Upper lobe of left lung (tissue), 6 donors: ENCODE data around the gene EBF3. TPM values are rescaled to one million over a fixed set of nuclear protein-coding genes. Genes with fewer than 3 reads are reported as not detected.

Experiments
- ATAC-seq, 2 donors: fragments of 200-7000 bp; cut with Tn5 transposase; one replicate each; pipeline ENCODE4 v1.9.1; 2022; ENCODE audit warnings: mild to moderate bottlenecking in 2 of 2, moderate library complexity in 2 of 2; ENCODE audit not compliant: low FRiP score in 2 of 2
- DNase-seq, 2 donors: peaks; one replicate each; pipeline ENCODE4 v3.0.0-alpha.2; 2019 to 2020
- H3K27ac ChIP-seq, 4 donors: fragments of 200-600 bp; sonication (generic); one replicate each; pipeline ENCODE4 v1.5.1; 2016 to 2019
- H3K27me3 ChIP-seq, 4 donors: fragments of 200-600 bp; sonication (generic); one replicate each; pipeline ENCODE4 v1.5.1; 2017 to 2019
- H3K36me3 ChIP-seq, 4 donors: fragments of 200-600 bp; sonication (generic); one replicate each; pipeline ENCODE4 v1.5.1; 2016 to 2019
- H3K4me1 ChIP-seq, 4 donors: fragments of 200-600 bp; sonication (generic); one replicate each; pipeline ENCODE4 v1.5.1; 2018 to 2019
- H3K4me3 ChIP-seq, 4 donors: fragments of 200-600 bp; sonication (generic); one replicate each; pipeline ENCODE4 v1.5.1; 2017 to 2019; ENCODE audit warnings: mild to moderate bottlenecking in 2 of 4, moderate library complexity in 1 of 4
- H3K9me3 ChIP-seq, 4 donors: fragments of 200-600 bp; sonication (generic); one replicate each; pipeline ENCODE4 v1.5.1; 2018 to 2019
- EP300 ChIP-seq, 4 donors: sonication (generic); formaldehyde crosslinking; IDR thresholded peaks; one replicate each; pipeline ENCODE4 v1.5.1; 2017; ENCODE audit warnings: antibody characterized with exemption in 4 of 4, control low read depth in 2 of 4
- POLR2A ChIP-seq, 4 donors: fragments of 450-650 bp; IDR thresholded peaks; one replicate each; pipeline ENCODE4 v1.5.1; 2016 to 2017; ENCODE audit warnings: antibody characterized with exemption in 4 of 4, mild to moderate bottlenecking in 2 of 4
- POLR2AphosphoS5 ChIP-seq, 2 donors: sonication (generic); formaldehyde crosslinking; IDR thresholded peaks; one replicate each; pipeline ENCODE4 v1.5.1; 2017; ENCODE audit warnings: antibody characterized with exemption in 2 of 2
- WGBS, 2 donors: methylation state at CpG; one replicate each; pipeline ENCODE4 v1.1.5; 2017 to 2018; 5-methylcytosine and 5-hydroxymethylcytosine counted together
- total RNA-seq, 6 donors: library from RNA; depleted of rRNA in 4 of 6; stranded (reverse); fragments of >200 nt in 4 of 6; gene quantifications; one replicate each; pipeline versions ENCODE4 v1.1.0 to v1.2.1, GENCODE V29; 2016 to 2021
- TF ChIP-seq, protein P1 (sequence below), 6 experiments: fragments of 450-650 bp in 4 of 6; fragments of 200-600 bp in 2 of 6; sonication (generic) in 2 of 6; IDR thresholded peaks; one replicate each; pipeline ENCODE4 v1.5.1; 2016 to 2019; ENCODE audit warnings: antibody characterized with exemption in 6 of 6
- donor health status: DM: no; HTN: no; CAD: no; lungs with moderate emphysema.
- donor health status: DM: no; HTN: yes; CAD: no; lungs with severe emphysema.

Gene EBF3
- total RNA-seq, 6 donors from 2014 or later: 0.06 to 0.51 TPM; not detected in 4

DNA sequence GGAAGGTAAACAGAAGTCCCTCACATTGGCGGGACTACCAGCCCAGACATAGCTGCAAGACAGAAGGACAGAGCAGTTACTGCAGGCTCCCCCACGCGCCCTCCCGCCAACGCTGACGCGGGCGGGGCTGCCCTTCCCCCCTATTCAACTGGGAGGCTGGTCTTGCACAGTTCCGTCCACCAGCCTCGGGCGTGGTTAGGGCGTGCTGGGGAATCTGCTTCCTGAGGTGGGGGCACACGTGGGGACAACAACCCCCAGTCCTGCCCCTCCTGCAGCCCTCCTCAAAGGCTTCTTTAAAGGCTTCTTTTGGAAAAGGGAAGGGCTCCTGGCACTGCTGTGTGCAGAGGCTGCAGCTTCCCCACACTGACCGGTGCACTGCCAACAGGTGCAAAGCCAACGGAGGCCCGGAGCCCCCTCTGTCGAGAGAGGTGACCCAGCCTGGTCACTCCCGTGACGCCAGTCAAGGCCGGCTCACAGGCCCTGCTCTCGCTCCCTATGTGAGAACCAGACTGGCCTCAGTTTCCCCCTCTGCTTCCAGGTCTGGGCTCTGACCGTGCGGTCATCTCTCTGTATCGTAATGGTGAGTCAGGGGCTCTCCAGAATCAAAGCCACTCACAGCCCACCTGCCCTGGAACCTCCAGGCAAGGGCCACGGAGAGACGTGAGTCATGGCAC, 126.0 kb downstream of the EBF3 start:
- 82 to 93% methylated on average over 11 to 26 of the region's 26 CpGs for WGBS, 2 donors
- ATAC-seq: peak; percentile 4 to 19

DNA sequence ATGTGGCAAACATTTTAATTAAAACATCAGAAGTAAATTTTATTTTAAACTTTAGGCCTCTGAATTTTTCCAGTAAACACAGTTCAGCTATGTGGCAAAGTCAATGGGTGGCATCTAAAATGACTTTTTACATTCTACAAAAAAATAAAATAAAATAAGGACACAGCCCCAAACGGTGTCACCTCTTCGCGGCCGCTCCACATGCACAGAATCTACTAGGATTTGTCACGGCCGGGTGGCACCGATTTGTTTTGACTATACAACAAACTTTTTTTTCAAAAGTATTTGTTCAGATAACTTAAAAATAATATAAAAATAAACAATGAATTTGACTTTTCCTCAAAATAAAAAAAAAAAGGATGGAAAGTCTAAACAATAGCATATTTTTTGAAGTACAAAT, 127.8 kb downstream of the EBF3 start:
- DNase-seq (no peak), ATAC-seq (no peak)
- H3K27me3 ChIP-seq: no peaks in the 10 kb centered on the region
- H3K27ac ChIP-seq: no peak overlapping the region
- no peak overlapping the region for H3K4me3 ChIP-seq
- WGBS, 2 donors: 93% methylated on average over 7 of the region's 7 CpGs
- H3K9me3 ChIP-seq: no peaks in the 10 kb centered on the region
- H3K4me1 ChIP-seq: no peaks in the 10 kb centered on the region
- TF ChIP-seq POLR2AphosphoS5 (IDR thresholded peaks at IDR 0.05): no peak
- H3K36me3 ChIP-seq: no peaks in the 10 kb centered on the region

More for the DNA sequence above, 126.0 kb downstream of the EBF3 start:
- Histone ChIP-seq H3K9me3 (no peaks in the 10 kb centered on the region), H3K27ac (no peak overlapping the region), H3K4me3 (no peak overlapping the region), H3K36me3 (no peaks in the 10 kb centered on the region), H3K4me1 (no peaks in the 10 kb centered on the region), H3K27me3 (no peaks in the 10 kb centered on the region)
- peak in 1 of 2 donors; percentile 53 for DNase-seq
- TF ChIP-seq EP300 (IDR thresholded peaks at IDR 0.05) (no peak), POLR2AphosphoS5 (IDR thresholded peaks at IDR 0.05) (no peak), POLR2A (IDR thresholded peaks at IDR 0.05) (no peak)
- TF ChIP-seq, protein P1, sequence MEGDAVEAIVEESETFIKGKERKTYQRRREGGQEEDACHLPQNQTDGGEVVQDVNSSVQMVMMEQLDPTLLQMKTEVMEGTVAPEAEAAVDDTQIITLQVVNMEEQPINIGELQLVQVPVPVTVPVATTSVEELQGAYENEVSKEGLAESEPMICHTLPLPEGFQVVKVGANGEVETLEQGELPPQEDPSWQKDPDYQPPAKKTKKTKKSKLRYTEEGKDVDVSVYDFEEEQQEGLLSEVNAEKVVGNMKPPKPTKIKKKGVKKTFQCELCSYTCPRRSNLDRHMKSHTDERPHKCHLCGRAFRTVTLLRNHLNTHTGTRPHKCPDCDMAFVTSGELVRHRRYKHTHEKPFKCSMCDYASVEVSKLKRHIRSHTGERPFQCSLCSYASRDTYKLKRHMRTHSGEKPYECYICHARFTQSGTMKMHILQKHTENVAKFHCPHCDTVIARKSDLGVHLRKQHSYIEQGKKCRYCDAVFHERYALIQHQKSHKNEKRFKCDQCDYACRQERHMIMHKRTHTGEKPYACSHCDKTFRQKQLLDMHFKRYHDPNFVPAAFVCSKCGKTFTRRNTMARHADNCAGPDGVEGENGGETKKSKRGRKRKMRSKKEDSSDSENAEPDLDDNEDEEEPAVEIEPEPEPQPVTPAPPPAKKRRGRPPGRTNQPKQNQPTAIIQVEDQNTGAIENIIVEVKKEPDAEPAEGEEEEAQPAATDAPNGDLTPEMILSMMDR (IDR thresholded peaks at IDR 0.05): no peak

DNA sequence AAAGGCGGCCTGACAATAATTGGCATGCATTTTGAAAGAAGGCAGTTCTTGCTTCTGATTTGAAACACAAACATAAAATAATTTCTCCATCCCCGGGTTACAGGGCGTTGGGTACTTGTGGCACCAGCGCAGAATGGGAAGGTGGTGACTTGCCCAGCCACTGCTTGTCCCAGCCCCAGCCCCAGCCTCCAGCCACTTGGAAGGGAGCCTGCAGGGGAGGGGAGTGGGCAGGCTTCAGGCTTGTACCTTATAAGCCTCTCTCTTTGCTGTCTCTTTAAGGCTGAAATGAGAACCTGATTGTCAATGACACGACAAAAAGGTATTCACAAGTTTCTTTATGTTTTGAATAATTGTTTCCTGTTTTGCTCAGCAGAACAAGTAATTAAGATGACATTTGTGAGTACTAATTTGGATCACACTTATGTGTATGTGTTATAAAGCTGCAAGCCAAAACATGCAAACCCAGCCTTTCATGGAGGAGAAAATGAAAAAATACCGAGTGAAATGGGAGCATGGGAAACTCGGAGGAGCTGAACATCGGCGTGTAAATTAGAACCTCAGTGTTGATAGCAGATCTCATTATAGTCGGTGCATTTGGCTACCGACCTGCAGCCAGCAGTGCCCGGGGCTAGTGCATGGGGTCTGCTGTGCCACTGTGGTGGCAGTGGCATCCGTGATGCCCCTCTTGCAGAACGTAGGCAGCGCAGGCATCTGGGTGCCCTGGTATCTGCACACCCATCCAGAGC, 129.9 kb downstream of the EBF3 start:
- H3K36me3 ChIP-seq: no peaks in the 10 kb centered on the region
- WGBS, 2 donors: 75 to 77% methylated on average over 13 to 15 of the region's 15 CpGs
- TF ChIP-seq, protein P1 (IDR thresholded peaks at IDR 0.05): no peak
- TF ChIP-seq POLR2A (IDR thresholded peaks at IDR 0.05) (no peak), EP300 (IDR thresholded peaks at IDR 0.05) (no peak), POLR2AphosphoS5 (IDR thresholded peaks at IDR 0.05) (no peak)

DNA sequence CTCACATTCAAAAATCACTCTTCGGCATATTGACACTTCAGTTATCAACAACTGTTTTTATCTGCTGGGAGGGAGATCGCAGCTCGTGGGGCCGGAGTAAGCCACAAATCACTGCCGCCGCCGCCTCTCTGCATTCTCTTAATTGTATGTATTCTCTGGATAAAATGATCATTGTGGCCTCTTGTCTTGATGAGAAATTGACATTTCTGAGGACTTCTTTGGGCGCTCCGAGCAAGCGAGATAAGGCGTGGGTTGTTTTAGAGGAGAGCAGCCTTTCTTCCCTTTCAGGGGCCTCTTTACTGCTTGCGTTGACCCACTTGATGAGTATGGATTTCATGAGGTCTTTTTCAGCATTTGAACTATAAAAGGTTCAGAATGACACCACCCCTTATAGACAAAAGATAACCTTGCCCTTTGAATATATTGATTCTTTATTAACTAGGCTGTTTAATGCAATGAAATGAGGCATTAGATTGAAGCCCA, 130.6 kb downstream of the EBF3 start:
- Histone ChIP-seq H3K4me1 (no peaks in the 10 kb centered on the region), H3K4me3 (no peak overlapping the region), H3K27me3 (no peaks in the 10 kb centered on the region), H3K9me3 (no peaks in the 10 kb centered on the region), H3K27ac (no peak overlapping the region), H3K36me3 (no peaks in the 10 kb centered on the region)
- WGBS, 2 donors: 88 to 89% methylated on average over 12 of the region's 12 CpGs
- TF ChIP-seq POLR2A (IDR thresholded peaks at IDR 0.05) (no peak), POLR2AphosphoS5 (IDR thresholded peaks at IDR 0.05) (no peak), EP300 (IDR thresholded peaks at IDR 0.05) (no peak)
- TF ChIP-seq, protein P1 (IDR thresholded peaks at IDR 0.05): no peak
- DNase-seq (no peak), ATAC-seq (no peak)

More for the DNA sequence above, 129.9 kb downstream of the EBF3 start:
- no peak overlapping the region for H3K27ac ChIP-seq
- H3K4me1 ChIP-seq: no peaks in the 10 kb centered on the region
- ATAC-seq: no peak
- H3K9me3 ChIP-seq: no peaks in the 10 kb centered on the region
- no peak for DNase-seq
- no peak overlapping the region for H3K4me3 ChIP-seq
- H3K27me3 ChIP-seq: no peaks in the 10 kb centered on the region

DNA sequence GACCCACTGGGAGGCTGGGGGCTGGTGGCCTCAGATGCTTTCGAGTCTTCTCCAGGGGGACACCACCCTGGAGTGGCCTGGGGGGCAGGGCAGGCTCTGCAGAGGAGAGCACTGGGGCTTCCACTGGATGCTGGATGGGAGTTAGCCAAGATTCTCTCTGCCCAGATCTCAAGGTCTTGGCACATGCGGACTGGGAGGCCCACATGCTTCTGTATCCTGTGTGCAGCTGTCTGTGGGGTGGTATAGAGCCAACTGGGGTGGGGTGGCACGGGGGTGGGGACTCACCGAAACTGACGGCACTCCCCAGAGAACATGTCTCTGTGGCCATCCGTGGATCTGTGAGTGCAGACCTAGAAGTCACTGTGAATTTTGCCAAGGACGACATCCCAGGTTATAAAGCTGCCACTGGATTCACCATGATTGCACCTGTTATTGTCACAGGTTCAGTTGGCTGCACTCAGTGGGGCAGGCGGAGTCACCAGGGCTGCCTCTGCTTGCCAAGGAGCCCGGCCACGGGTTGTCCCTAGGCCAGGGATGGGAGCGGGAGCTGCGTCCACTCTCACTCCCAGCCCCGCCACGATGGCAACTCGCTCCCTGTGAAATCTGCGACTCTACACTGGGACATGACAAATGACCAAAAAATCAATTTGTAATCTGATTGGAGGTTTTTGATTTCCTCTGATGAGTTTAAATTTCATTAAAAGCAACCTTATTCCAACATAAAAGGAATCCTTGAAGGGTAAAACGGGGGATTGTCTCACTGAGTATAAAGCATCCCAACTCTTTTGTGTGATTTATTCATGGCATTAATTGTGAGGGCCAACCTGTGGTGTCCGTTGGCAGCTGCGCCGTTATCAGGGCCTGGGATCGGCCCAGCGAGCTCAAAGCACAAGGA, 131.3 kb downstream of the EBF3 start:
- WGBS, 2 donors: 89 to 90% methylated on average over 19 to 22 of the region's 22 CpGs
- no peaks in the 10 kb centered on the region for H3K27me3 ChIP-seq
- H3K9me3 ChIP-seq: no peaks in the 10 kb centered on the region
- H3K4me1 ChIP-seq: no peaks in the 10 kb centered on the region
- H3K27ac ChIP-seq: no peak overlapping the region
- no peaks in the 10 kb centered on the region for H3K36me3 ChIP-seq
- no peak overlapping the region for H3K4me3 ChIP-seq
- no peak for DNase-seq
- peak in 1 of 2 donors; percentile 26 for ATAC-seq
- TF ChIP-seq POLR2A (IDR thresholded peaks at IDR 0.05): no peak
- TF ChIP-seq, protein P1 (IDR thresholded peaks at IDR 0.05): no peak
- TF ChIP-seq POLR2AphosphoS5 (IDR thresholded peaks at IDR 0.05): no peak
- no peak for TF ChIP-seq EP300 (IDR thresholded peaks at IDR 0.05)
